ENCODE measurements around the gene AKIP1.

DNA sequence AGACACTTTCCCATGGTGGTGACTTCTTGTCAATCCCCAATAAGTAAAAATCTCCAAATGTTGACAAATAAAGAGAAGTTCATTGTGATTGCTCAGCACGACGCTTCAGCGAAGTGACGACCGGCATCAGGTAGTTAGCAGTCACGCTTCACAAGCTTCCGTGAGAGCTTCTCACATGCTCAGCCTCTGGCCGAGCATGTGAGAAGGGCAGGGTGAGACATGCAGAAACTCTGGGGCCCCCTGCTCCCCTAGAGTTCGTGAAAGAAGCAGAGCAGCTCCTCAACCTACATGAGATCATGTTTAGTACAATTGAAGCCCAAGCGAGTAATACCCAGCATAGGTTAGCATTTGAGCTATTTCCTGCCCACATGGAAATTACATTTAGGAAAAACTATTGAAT, 26.2 kb downstream of the AKIP1 start:
- no peak for TF ChIP-seq EZH2 (optimal IDR thresholded peaks at IDR 0.05; ENCODE audit: low read depth, low read length)
- TF ChIP-seq, protein P1, sequence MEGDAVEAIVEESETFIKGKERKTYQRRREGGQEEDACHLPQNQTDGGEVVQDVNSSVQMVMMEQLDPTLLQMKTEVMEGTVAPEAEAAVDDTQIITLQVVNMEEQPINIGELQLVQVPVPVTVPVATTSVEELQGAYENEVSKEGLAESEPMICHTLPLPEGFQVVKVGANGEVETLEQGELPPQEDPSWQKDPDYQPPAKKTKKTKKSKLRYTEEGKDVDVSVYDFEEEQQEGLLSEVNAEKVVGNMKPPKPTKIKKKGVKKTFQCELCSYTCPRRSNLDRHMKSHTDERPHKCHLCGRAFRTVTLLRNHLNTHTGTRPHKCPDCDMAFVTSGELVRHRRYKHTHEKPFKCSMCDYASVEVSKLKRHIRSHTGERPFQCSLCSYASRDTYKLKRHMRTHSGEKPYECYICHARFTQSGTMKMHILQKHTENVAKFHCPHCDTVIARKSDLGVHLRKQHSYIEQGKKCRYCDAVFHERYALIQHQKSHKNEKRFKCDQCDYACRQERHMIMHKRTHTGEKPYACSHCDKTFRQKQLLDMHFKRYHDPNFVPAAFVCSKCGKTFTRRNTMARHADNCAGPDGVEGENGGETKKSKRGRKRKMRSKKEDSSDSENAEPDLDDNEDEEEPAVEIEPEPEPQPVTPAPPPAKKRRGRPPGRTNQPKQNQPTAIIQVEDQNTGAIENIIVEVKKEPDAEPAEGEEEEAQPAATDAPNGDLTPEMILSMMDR (IDR thresholded peaks at IDR 0.05; ENCODE audit: low read length): no peak
- no peak for TF ChIP-seq EZH2phosphoT487 (IDR thresholded peaks at IDR 0.05; ENCODE audit: low read length)

Measured in MM.1S (cell line).